Stimulated activated CD4-positive, alpha-beta T cell treated with anti-CD3 and anti-CD28 coated beads, Interleukin-1b, Interleukin-23, amount 100 ng/mL, for 4 hours (primary cell): ENCODE measurements around the gene XCL1.
A peak's percentile ranks its signal among the peaks of the same experiment; 100 is the strongest.
"Not testable (repeated sequence)": the region's sequence is repeated elsewhere in the genome, so short reads cannot be mapped to it uniquely, and the experiment has no call there.

Experiments
- DNase-seq, 2 donors: peaks; one replicate each; pipeline ENCODE4 v3.0.0-alpha.2; 2020; ENCODE audit warnings: low read depth in 2 of 2

The XCL1 gene

DNA sequence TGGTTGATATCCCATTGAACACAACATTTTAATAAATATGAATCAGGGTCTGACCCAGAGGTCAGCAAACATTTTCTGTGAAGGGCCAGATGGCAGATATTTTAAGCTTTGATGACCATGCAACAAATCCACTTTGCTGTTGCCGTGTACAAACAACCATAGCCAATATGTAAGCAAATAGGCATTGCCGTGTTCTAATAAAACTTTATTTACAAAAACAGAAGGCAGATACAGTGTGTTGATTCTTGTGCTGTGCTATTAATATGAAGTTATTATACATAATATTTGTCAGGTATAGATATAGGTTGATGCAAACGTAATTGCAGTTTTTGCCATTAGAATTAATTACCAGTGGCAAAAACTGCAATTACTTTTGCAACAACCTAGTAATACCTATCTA, 8.8 kb upstream of the XCL1 start:
- DNase-seq, result no peak

DNA sequence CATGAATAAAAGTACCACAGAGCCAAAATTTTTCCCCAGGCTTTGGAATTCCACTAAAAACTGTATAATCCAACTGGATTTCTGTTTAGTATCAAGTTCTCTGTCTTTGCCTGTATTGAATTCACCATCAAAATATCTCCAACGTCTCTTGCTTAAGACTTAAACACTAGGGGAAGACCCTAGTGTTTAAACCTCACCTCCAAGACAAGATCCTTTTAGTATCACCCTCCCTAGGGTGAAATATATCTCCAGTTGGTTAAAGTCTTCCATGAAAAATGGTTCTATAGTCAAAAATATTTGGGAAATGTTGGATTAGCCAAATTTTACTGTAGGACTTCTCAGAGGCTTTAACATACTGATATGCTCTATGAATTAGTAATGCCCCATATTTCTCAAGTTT, 8.1 kb upstream of the XCL1 start:
- DNase-seq, result no peak

DNA sequence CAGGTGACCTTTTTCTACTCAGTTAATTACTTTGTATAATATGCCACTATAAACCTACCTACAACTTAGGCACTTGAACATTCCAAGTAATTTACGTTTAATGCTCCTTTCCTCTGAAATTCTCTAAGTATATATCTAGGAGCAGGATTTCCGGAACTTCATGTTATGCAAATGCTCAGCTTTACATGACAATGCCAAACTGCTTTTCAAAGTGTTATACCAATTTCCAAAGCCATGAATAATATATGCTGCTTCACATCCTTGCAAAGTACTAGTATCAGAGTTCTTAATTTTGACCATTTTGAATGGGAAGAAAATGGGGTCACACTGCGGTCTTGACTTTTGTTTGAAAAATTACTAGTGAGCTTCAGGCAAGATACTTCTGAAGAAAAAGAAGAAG, 5.8 kb upstream of the XCL1 start:
- no peak for DNase-seq

DNA sequence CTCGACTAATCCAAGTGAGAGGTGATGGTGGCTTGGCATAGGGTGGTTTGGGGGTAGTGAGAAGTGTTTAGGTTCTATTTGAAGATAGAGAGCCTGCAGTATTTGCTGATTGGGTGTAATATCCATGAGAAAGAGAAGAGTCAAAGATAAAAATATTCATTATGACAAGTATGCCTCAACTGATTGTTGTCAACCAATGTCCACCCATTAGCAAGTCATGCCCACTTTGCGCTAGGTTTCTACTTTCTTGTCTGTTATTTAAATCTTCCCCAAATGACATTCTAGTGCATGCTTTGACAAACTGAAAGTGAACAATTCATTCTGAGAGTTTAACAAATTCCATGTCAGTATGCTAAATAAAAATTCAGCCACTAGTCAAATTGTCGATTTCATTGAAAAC, 3.8 kb upstream of the XCL1 start:
- no peak for DNase-seq

DNA sequence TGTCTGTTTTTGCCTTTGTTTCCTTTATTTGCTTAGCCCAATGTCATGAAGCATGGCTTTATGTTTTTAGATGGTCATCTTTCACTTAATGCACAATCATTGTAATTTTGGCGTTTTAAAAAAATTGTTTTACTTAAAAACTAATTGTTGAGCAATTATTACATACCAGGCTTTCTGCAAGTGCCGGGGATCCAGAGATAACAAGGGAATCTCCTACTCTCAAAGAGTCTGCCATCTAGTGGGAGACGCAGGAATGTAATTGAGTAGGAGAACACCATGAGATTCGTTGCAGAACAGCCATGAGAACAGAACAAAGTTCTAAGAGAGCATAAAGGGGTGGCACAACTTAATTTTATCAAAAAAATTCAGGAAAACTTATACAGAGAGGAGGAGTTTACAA, 2.2 kb upstream of the XCL1 start:
- DNase-seq, result peak in 1 of 2 donors; percentile 8

DNA sequence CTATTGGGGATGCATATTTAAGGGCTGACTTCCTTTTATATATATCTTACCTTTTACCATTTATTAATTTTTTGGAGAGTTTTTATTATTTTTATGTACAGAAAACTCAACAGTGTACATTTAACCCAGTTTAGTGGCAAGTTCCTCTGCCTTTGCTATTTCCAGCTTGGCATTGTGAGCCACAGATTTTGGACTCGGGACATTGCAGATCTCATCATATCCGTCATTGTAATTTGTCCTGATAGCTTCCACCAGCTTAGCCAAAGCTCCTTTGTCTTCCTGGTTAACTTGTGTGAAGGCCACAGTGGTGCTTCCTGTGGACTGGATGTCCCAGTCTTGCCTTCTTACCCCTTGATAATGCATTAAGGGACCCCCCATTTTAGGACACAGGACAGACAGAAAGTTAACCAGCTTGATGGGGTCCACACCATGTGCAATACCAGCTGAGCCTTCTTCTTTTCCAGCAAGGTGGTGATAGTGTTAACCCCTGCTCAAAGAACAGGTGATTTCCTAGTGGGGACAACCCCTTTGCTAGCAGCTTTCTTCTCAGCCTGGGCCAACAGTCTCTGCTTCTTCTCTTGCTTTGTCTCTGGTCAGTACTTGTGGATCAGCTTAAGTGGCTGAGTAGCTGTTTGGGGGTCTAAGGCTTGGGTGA, 2.3 kb downstream of the XCL1 start:
- DNase-seq, result not testable (repeated sequence)

DNA sequence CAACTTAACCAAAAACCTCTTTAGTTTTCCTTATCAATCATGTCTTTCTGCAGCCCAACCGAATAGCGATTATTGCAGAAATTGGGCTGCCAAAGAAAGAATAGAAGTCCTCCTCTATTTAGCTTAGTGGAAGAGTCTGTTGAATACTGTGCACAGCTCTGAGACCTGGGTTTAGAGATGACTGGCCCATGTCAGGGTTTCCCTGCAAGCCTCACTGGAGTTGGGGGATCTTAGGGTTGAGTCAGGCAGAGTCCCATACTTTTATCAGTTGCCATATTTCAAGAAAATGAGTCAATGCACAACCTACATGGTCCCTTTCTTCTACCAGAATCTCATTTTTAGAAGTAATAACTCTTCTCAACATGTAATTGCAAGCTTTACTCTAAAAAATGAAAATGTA, 3.9 kb downstream of the XCL1 start:
- DNase-seq, result not testable (repeated sequence)

DNA sequence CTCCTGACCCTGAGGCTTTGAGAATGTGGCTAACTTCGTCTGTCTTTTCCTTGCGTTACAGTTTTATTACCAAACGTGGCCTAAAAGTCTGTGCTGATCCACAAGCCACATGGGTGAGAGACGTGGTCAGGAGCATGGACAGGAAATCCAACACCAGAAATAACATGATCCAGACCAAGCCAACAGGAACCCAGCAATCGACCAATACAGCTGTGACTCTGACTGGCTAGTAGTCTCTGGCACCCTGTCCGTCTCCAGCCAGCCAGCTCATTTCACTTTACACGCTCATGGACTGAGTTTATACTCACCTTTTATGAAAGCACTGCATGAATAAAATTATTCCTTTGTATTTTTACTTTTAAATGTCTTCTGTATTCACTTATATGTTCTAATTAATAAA, 4.6 kb downstream of the XCL1 start:
- DNase-seq, result not testable (repeated sequence)

DNA sequence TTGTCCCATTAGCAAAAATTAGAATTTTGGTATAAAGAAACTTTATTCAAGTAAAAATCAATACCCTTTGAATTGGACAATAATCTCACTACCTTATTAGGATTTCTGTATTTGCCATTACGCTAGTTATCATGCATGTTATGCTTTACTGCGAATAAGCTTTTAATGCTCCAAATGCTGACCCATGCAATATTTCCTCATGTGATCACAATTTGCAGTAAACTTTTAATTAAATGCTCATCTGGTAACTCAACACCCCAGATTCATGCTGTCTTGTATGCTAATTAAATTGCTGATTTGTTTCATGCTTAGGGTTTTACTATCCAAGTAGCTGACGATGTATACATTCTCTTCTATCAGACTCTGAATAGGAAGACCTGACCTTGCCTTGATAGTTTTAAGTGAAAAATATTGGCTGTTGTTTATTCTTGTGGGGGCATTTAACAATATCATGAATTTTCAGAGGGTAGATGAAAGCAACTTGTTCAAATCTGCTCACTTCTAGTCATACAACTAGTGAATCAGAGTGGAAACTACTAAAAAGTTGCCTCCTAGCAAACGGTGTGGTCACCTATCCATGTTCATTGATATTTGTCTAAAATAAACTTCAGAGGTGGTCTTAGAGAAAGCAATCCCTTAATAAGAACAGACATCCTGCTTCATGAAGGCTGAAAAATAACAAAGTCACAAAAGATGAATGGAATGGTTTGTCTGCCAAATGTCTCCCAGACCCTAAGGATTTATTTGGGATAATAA, 5.6 kb downstream of the XCL1 start:
- DNase-seq, result no peak

DNA sequence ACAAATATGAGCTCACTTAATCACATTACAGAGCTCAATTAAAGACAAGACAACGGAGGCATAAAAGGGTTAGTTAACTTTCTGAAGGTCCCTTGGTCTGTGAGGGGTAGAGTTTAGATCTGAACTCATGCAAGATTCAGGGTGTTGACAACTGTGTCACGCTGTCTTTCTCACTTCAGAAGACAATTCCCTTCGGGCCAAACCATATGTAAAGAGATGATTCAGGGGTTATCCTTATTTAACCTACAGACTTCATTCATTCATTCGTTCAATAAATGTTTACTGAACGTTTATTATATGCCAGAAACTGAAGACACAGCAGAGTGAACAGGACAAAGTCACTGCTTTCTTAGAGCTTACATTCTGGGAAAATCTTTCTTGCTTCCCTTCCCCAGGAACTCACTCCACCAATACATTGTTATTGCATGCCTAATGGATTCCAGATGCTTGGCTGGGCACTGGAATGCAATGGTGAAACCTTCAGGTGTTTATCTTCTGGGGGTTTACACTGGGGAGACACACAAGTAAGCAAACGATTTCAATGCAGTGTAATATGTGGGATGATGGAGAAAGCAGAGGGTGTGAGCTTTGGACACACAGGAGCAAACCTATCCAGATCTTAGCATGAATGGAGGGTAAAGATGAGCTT, 6.4 kb downstream of the XCL1 start:
- no peak for DNase-seq

DNA sequence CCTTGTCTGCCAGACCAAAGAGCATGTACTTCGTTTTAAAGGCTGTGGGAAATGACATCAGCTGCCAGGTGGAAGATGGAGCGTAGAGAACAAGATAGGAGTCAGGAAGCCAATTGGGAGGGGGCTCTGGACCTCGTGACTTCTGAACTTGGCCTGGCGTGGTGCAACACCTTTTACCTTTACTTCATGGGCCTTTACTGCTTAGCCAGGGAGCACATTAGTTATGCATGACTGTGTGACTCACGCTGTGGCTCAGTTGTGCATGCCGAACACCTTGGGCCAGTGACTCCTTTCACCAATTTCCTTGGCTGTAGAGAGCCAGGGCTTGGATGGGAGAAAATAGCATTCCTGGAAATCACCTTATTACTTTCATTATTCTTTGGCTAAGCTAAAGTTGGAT, 7.2 kb downstream of the XCL1 start:
- no peak for DNase-seq

DNA sequence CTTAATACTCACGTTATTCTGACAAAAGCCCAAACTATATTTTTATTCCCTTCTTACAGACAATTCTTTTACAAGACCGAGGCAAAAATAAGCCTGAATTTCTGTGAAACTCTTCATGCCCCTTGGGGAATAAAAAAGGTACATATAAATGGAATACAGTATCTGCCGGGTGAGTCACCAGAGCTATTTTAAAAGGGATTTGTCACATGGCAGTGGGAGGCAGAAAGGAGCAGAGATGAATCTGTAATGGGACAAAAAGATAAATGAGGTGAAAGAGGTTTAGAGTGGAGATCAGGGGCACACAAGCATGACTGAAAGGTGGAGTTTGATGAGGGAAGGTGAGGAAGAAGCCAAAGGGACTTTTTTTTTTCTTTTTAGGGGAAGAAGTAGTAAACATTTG, 8.8 kb downstream of the XCL1 start:
- no peak for DNase-seq

DNA sequence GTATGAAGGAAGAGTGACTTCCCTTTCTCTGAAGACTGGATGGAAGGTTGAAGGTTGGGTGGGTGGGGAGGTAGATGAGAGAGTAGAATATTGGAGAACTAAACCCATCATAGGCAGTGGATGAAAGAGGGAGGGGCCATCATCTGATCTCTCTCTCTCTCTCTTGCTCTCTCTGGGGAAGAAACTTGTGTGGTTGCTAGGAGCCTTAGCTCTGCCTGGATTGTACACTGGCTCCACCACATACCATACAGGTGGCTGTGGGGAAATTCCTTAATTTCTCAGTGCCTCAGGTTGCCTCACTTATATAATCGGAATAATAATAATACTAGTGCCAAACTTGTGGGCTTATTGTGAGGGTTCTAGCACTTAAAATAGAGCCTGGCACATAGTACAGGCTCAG, 9.5 kb downstream of the XCL1 start:
- DNase-seq, result no peak

DNA sequence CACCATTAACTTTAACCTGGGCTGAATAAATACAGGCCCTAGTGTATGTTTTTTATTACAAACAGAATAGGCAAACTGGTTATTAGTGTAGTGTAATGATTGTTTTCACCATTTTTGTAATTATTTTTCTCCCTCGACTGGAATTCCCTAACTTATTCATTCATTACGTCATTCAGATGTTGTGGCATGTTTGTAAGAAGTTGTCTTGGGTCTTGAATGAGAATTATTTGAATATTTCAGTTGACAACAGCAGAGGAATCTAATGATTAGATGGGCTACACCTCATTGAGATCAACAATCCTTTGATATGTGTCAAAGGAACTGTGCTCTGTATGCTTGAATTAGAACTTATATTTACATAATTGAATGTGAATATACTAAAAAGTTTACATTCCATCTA, 12.8 kb downstream of the XCL1 start:
- DNase-seq, result no peak

DNA sequence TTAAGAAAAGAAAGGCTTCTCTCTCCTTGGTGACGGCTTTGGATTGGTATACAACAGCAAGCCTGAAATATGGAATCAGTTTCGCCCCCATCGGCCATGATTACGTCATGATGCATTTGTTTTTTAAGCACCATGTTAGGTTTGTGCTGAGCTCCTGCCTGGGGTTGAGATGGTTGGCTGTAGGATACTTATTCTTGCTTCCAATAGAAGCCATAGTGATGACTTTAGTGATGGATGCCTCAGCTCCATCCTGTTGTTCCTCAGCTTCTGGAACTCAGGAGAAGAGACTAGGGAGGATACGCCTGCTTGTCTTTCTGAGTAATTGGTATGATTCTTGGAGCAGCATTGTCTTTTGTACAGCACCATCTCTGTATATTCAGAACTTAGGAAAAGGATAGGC, 14.7 kb downstream of the XCL1 start:
- no peak for DNase-seq

DNA sequence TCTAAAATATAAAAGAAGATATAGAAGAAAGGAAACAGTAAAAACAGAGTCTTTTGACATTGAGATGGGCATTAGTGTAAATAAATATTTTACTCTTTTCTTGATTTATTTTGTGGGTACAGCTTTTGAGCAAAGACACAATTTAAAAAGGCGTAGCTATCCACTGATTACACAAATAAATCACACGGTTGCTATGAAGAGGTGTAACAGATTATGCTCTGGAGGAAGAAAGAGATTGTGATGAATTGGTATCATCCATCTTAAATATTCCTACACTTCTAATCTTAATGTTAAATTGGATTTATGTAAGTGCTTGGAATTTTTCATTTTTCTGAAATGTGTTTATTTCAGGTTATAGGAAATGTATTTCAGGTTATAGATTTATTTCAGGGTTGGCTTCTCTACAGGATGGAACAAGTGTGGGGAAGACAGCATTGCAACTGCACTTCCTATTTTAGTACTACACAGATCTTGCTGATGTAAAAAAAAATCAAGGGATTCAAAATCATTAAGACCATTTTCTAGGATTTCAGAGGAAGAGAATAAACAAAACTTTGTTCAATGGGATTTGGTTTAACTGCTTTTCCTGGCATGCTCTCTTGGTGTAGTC, 15.3 kb downstream of the XCL1 start:
- no peak for DNase-seq

DNA sequence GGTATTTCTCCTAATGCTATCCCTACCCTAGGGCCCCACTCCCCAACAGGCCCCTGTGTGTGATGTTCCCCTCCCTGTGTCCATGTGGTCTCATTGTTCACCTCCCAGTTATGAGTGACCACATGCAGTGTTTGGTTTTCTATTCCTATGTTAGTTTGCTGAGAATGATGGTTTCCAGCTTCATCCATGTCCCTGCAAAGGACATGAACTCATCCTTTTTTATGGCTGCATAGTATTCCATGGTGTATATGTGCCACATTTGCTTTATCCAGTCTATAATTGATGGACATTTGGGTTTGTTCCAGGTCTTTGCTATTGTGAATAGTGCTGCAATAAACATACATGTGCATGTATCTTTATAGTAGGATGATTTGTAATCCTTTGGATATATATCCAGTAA, 19.0 kb downstream of the XCL1 start:
- DNase-seq, result not testable (repeated sequence)

DNA sequence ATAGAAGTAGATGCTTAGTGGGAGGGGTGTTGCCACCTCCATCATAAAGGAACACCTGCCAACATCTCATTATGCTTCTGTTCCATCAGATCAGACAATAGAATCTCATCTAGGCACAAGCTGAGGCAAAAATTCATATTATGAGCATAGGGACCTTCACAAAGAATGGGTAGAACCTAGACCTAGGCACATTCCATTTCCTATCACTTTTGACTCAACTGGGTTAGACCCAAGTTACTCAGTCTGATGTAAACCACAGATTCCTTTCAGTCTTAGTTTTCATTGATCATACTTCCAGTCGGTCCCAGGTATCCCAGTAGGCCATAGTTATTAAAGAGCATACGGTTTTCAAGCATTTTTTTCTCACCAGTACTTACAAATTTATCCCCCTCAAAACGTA, 21.7 kb downstream of the XCL1 start:
- no peak for DNase-seq

DNA sequence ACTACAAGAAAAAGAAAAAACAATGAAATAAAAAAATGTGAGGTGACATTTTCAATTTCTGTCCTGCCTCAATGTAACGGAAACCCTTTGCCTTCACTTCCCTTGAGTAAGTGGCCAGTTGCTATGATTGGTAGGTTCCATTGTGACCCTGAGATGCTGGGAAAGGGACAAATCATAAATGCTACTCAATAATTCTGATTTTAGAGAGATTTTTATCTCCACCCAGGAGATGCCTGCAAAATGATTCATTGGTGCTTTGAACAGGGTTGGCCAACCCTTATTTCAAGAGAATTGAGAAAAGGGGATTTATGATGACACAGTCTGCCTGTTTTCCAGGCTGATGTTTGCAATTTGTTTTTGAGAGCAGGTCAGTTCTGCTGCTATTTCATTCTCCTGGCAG, 22.5 kb downstream of the XCL1 start:
- DNase-seq, result no peak

DNA sequence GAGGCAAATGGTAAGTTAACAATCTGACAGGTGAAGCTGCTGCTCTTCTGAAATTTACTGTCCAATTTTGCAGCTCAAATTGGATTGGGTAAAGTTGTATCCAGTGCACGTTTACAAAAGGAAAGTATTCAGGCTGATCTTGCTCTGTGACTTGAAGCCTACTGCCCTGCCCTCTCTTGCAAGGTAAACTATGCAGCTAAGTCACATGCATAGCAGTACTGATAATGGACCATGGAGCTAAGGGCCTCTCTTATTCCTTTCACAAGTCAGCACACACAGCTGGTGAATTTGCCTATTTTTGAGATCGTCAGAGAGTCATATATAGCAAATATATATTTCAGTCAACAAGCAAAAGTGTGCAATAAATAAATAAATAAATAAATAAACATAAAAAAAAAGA, 23.2 kb downstream of the XCL1 start:
- no peak for DNase-seq

DNA sequence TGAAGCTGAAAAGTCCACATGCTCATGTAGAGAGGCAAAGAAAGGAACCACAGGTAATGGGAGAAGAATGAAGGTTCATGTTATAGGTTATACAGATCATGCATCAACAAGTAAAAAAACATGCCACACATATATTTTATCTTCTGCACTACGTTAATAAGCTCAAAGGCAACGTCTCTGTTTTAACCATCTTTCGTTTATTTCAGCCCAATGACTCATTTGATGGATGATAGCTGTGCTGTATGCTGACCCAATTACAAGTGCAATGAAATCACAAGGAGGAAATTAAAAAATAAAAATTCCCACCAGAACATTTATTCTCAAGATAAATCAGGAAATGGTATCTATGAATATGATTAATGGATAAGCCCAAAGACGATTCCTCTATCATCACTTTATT, 24.6 kb downstream of the XCL1 start:
- DNase-seq, result no peak

DNA sequence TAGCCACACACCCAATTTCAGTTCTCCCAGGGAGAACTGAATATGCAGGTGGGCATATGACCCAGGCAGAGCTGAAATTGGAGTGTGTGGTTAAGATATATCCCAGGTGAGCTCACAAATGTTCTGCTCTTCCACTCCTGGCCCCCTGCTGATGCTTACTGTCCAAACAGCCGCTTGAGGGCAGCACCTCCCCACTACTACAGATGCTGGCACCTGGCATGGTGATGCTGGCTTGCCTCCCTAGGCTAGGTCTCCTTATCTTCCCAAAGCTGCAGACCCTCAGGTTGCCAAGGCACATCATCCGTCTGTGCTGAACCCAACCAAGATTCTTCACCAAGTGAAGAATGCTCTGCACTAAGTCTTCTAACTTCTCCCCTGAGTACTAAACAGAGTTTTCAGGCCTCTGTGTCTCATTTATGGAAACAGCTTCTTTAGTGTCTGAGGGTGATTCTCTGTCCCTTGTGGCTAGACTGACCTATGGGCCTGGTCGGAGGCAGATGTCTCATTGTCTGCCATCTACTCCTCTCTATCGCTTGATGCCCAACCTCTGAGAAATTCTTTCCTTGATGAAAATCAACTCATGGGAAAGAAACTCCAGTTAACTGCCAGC, 27.2 kb downstream of the XCL1 start:
- peak; percentile 49 to 64 for DNase-seq
